Measurements from ENCODE around the gene CHST4.

GRCh38 chr16:71526111-71526631 is at the start of gene CHST4:
- TF ChIP-seq CTCF (IDR thresholded peaks at IDR 0.05; ENCODE audit: poor library complexity, severe bottlenecking) (no peak), EP300 (conservative IDR thresholded peaks at IDR 0.05; ENCODE audit: poor library complexity, severe bottlenecking) (no peak)

Data from neural cell (in vitro differentiated cells).